Measurements from ENCODE around the gene VARS2.

GRCh38 chr6:30901436-30901835 is 12.6 kb upstream of the VARS2 start:
- no peak for TF ChIP-seq YY1 (IDR thresholded peaks at IDR 0.05; ENCODE audit: borderline replicate concordance in 1 of 3, control insufficient read depth in 1 of 3, extremely low read depth in 1 of 3, insufficient read depth in 3 of 3, insufficient read length in 1 of 3, insufficient replicate concordance in 2 of 3, low read depth in 1 of 3, low read length in 2 of 3)
- TF ChIP-seq NFE2L1 (tag; IDR thresholded peaks at IDR 0.05; ENCODE audit: borderline replicate concordance, low read depth) = no peak
- no peak for TF ChIP-seq KDM5B (IDR thresholded peaks at IDR 0.05; ENCODE audit: insufficient replicate concordance, low read depth, low read length)
- TF ChIP-seq, protein P1, sequence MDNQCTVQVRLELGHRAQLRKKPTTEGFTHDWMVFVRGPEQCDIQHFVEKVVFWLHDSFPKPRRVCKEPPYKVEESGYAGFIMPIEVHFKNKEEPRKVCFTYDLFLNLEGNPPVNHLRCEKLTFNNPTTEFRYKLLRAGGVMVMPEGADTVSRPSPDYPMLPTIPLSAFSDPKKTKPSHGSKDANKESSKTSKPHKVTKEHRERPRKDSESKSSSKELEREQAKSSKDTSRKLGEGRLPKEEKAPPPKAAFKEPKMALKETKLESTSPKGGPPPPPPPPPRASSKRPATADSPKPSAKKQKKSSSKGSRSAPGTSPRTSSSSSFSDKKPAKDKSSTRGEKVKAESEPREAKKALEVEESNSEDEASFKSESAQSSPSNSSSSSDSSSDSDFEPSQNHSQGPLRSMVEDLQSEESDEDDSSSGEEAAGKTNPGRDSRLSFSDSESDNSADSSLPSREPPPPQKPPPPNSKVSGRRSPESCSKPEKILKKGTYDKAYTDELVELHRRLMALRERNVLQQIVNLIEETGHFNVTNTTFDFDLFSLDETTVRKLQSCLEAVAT (IDR thresholded peaks at IDR 0.05) = no peak
- TF ChIP-seq, protein P2, sequence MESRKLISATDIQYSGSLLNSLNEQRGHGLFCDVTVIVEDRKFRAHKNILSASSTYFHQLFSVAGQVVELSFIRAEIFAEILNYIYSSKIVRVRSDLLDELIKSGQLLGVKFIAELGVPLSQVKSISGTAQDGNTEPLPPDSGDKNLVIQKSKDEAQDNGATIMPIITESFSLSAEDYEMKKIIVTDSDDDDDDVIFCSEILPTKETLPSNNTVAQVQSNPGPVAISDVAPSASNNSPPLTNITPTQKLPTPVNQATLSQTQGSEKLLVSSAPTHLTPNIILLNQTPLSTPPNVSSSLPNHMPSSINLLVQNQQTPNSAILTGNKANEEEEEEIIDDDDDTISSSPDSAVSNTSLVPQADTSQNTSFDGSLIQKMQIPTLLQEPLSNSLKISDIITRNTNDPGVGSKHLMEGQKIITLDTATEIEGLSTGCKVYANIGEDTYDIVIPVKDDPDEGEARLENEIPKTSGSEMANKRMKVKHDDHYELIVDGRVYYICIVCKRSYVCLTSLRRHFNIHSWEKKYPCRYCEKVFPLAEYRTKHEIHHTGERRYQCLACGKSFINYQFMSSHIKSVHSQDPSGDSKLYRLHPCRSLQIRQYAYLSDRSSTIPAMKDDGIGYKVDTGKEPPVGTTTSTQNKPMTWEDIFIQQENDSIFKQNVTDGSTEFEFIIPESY (CRISPR knock-in tag; IDR thresholded peaks at IDR 0.05) = no peak
- no peak for TF ChIP-seq ZZZ3 (IDR thresholded peaks at IDR 0.05)
- TF ChIP-seq ZBTB49 (CRISPR knock-in tag; IDR thresholded peaks at IDR 0.05; ENCODE audit: borderline replicate concordance) = no peak
- TF ChIP-seq DDX20 (tag; IDR thresholded peaks at IDR 0.05; ENCODE audit: low read depth) = no peak
- TF ChIP-seq L3MBTL2 (IDR thresholded peaks at IDR 0.05) = no peak
- TF ChIP-seq POLR2A (conservative IDR thresholded peaks at IDR 0.05) = no peak
- no peak for TF ChIP-seq NR1H2 (CRISPR knock-in tag; IDR thresholded peaks at IDR 0.05)
- no peak for TF ChIP-seq CREBBP (IDR thresholded peaks at IDR 0.05; ENCODE audit: low read depth, low read length)
- TF ChIP-seq POLR2AphosphoS5 (IDR thresholded peaks at IDR 0.05; ENCODE audit: control insufficient read depth, insufficient read depth, low read depth, low read length) = no peak

Data from K562 (cell line).